HG02943 (cell line): ENCODE data around the gene NDUFA12.

Experiments
- ATAC-seq: cut with Tn5 transposase; IDR thresholded peaks from one replicate; pipeline ENCODE4 v1.9.1; 2021; ENCODE audit warnings: mild to moderate bottlenecking, low read depth, moderate library complexity; ENCODE audit not compliant: unreplicated experiment

The NDUFA12 gene

DNA sequence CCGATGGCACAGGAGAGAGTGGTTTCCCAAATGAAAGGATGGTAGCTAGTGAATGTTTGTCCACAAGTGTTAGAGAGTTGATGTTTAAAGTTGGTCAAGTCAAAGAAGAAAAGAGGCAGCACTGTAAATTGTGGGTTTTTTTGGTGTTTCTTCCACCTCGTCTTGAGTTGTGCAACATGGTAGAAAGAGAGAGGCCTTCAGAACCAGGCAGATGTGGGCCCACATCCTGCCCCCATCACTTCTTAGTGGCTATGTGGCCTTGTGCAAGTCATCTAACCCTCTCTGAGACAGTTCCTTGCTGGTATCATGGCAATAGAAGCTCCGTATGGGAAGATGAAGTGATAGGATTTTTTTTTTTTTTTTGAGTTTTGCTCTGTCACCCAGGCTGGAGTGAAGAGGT, 60.8 kb downstream of the NDUFA12 start:
- no peak for ATAC-seq

DNA sequence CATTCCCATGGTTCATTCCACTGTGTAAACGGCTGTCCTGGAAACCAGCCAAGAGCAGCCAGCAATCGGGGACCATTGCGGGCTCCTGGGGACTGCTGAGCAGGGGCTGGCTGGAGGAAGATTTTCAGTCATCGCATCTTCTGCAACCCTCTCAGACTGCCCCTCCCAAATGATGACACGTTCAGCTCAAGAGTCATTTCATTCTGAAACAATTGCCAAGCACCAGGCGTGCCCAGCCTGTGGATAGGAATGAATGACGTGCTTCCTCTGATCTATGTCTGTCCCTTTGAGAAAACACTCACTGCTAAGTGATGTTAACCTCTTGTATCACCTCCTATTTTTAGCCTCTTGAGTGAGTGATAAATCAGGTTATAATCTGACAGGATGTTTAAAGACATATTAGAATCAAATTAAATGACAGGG, 62.0 kb downstream of the NDUFA12 start:
- ATAC-seq: no peak

DNA sequence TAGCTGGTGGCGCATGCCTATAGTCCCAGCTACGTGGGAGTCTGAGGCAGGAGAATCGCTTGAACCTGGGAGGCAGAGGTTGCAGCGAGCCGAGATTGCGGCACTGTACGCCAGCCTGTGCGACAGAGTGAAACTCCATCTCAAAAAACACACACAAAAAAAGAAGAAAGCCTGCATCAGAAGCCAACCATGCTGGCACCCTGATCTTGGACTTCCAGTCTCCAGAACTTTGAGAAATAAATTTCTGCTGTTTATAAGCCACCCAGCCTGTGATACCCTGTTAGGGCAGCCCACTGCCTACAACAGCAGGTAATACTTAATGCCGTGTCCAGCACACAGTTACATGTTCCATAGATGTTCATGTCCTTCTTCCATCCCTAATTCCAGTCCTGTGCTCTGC, 62.7 kb downstream of the NDUFA12 start:
- no peak for ATAC-seq

DNA sequence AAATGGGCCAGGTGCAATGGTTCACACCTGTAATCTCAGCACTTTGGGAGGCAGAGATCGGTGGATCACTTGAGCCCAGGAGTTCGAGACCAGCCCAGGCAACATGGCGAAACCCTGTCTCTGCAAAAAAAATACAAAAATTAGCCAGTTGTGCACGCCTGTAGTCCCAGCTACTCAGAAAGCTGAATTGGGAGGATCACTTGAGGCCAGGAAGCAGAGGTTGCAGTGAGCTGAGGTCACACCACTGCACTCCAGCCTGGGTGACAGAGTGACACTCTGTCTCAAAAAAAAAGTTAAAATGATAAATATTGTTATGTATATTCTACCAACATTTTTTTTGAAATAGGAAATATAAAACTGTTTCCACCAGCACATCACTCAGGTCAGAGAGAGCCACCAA, 64.9 kb downstream of the NDUFA12 start:
- ATAC-seq: no peak

DNA sequence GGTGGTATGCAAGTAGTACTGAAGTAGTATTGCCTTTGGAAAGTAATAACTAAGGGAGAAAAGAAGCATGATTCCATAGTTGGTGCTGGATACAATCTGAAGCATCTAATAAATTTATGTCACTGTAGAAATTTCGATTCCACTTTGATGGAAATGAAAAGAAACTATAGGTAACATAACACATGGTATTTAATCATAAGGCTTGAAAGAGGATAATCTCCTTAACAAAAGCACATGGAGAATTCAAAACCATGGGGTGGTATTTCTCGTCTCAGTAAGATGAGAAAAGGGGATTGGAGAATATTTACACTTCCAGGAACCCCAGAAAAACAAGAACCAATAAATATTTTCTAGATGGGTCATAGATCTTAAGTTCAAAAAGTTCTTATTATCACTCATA, 72.7 kb downstream of the NDUFA12 start:
- no peak for ATAC-seq

DNA sequence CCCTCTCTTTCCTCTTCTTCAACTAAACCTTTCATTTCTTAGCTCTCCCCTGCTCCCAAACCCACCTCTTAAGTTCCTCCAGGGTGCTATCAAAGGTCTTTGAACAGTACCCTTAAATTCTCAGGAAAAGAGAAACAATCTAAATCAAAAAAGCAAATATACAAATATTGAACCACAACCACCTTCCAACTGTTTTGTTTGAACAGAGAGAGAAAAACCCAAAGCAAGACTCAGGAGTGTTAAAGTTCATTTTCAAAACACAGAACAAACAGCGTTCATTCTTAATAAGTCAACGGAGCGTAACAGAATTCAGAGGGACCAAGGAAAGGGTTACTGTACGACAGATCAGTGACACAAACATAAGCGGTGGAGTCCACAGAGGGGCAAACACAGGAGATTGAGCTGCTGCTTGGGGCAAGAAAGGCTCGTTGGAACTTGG, 73.3 kb downstream of the NDUFA12 start:
- no peak for ATAC-seq

DNA sequence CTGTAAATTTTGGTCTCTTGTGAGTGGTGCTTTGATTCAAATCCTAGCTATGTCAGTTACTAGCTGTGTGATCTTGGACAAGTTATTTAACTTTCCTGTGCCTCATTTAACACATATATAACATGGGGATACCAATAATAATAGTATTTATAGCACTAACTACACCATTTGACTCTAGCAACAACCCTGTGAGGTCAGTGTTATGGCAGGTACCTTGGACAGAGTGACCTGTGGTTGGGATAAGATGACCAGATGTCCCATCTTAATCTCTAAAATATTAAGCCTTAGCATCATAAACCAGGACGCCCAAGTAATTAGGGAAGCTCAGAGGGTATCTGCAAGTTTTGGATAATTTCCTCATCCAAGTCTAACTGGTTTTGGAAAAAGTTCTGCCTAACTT, 73.7 kb downstream of the NDUFA12 start:
- ATAC-seq: no peak

DNA sequence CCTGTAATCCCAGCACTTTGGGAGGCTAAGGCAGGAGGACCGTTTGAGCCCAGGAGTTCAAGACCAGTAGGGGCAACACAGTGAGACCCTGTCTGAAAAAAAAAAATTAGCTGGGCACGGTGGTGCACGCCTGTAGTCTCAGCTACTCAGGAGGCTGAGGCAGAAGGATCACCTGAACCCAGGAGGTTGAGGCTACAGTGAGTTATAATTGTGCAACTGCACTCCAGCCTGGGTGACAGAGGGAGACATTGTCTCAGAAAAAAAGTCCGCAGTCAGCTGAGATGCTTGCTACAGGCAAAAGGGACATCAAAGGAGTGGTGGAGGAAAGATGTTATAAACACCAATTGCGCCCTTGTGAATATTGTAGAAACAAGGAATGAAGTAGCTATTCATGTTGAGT, 77.8 kb downstream of the NDUFA12 start:
- no peak for ATAC-seq

DNA sequence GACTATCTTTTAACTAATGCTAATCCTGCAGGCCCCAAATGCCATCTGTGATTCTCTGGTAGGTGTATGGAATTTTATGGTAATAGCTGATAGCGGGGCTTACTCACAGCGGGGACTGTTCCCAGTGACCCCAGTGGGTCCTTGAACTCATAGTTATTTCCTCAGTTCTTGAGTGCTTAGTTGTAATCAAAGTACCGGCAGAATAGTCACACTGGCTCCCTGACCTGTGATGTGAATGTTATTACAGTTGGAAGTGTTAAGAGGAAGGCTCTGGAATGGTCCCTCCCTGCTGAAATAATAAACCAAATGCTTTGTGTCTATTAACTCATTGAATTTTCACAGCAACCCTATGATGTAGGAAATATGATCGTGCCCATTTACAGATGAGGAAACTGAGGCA, 78.3 kb downstream of the NDUFA12 start:
- no peak for ATAC-seq

DNA sequence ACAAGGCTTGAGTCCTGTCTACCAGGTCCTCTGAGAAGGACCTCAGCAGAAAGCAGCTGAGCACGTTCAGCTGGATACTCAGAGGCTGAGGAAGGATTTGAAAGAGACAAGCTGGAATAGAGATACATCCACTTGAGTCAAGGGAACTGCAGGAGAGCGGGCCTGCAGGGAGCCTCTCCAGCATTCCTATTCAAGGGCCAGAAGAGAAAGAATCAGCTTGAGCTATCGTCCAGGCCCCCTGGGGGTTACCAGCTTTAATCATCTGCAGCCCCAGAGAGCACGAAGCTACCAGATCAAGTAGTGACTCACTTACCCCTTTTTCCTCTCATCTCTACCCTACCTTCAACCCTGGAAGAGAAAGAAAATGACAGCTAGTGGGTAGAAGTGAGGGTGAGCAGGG, 80.9 kb downstream of the NDUFA12 start:
- ATAC-seq: no peak
